ENCODE data around the gene KLHL5.

The KLHL5 gene

GRCh38 chr4:39114436-39114835, 52.4 kb downstream of the KLHL5 start:
- Histone ChIP-seq H3K36me3 (no peaks in the 10 kb centered on the region), H3K4me3 (ENCODE audit: low read depth, low read length) (no peak overlapping the region), H3K27me3 (no peaks in the 10 kb centered on the region), H3K4me1 (no peaks in the 10 kb centered on the region), H3K9me3 (no peaks in the 10 kb centered on the region)
- no peak for DNase-seq
- TF ChIP-seq CTCF (IDR thresholded peaks at IDR 0.05; ENCODE audit: low read depth, low read length): no peak

- H3K36me3 ChIP-seq: no peaks in the 10 kb centered on the region
- H3K27me3 ChIP-seq: no peaks in the 10 kb centered on the region
- no peaks in the 10 kb centered on the region for H3K4me1 ChIP-seq
- H3K4me3 ChIP-seq (ENCODE audit: low read depth, low read length): no peak overlapping the region
- no peak for TF ChIP-seq CTCF (IDR thresholded peaks at IDR 0.05; ENCODE audit: low read depth, low read length)
- no peaks in the 10 kb centered on the region for H3K9me3 ChIP-seq
- no peak for DNase-seq
These were observed 56.1 kb downstream of the KLHL5 start for GRCh38 chr4:39118034-39118658.

- Histone ChIP-seq H3K9me3 (no peaks in the 10 kb centered on the region), H3K36me3 (no peaks in the 10 kb centered on the region), H3K4me3 (ENCODE audit: low read depth, low read length) (no peak overlapping the region), H3K4me1 (no peaks in the 10 kb centered on the region), H3K27me3 (no peaks in the 10 kb centered on the region)
- DNase-seq: no peak
- TF ChIP-seq CTCF (IDR thresholded peaks at IDR 0.05; ENCODE audit: low read depth, low read length): no peak
These were observed 58.4 kb downstream of the KLHL5 start for GRCh38 chr4:39120418-39120817.

GRCh38 chr4:39124885-39125599, 63.0 kb downstream of the KLHL5 start:
- TF ChIP-seq CTCF (IDR thresholded peaks at IDR 0.05; ENCODE audit: low read depth, low read length): no peak
- no peak for DNase-seq
- Histone ChIP-seq H3K9me3 (no peaks in the 10 kb centered on the region), H3K4me1 (no peaks in the 10 kb centered on the region), H3K36me3 (no peaks in the 10 kb centered on the region), H3K4me3 (ENCODE audit: low read depth, low read length) (no peak overlapping the region), H3K27me3 (no peaks in the 10 kb centered on the region)

- Histone ChIP-seq H3K36me3 (no peaks in the 10 kb centered on the region), H3K4me1 (no peaks in the 10 kb centered on the region), H3K9me3 (no peaks in the 10 kb centered on the region), H3K27me3 (no peaks in the 10 kb centered on the region), H3K4me3 (ENCODE audit: low read depth, low read length) (no peak overlapping the region)
- no peak for TF ChIP-seq CTCF (IDR thresholded peaks at IDR 0.05; ENCODE audit: low read depth, low read length)
- DNase-seq: no peak
These were observed 63.6 kb downstream of the KLHL5 start for GRCh38 chr4:39125600-39125985.
